CMK (cell line): ENCODE measurements around the gene CADM1.

Source experiments
- DNase-seq: peaks from one replicate; pipeline ENCODE4 v3.0.0-alpha.2; 2010; ENCODE audit warnings: low read depth

The CADM1 gene

DNA sequence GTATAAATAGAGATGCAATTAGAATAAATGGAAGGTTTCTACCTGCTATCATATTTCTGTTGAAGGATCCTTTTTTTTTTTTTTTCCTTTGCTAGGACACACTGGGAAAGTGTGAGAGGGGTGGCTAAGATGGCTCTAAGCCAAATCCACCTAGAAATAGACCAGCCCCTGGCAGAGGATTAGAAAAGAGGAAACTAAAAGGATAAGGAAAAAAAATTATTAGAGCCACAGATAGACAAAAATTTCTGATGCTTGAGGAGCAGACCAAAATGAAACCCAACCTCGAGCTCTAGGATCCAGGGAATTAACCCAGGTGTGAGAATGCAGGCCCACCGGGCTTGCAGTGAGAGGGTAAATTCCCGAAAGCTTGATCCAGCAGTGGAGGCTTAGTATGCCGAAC, 262.3 kb downstream of the CADM1 start:
- DNase-seq, result no peak

DNA sequence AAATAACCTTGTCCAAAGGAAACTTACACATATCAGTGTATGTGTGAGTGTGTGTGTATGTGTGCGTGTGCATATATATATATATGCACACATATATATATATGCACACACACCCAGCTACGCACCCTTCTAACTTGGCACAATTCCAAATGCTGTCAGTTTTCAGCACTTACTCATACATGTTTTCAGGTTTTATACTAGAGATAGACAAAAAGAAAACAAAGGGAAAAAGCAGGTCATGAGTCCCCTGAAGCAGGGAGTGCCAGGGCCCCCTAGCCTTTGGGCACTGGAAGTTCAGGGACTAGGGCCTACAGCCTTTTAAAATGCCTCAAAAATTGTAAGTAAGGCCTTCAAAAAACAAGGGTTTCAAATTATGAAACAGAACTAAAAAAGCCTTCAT, 265.4 kb downstream of the CADM1 start:
- no peak for DNase-seq

DNA sequence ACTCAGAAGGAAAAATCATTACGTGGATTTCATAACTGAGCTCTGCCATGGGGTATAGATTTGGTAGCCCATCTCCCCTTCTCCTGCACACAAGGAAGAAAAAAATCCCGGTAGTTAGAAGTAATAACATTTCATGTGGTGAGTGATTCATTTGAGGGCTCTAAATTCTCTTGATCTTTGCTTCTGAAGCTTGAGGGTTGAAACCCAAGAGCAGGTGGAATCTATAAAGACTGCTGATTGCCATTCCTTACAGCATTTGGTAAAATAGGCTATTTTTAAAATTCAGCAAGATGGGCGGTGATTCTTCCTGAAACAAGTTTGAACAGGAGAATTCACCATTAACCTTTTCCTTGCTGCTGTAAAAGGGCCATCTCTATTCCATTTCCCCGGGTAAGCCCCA, 266.1 kb downstream of the CADM1 start:
- DNase-seq, result no peak

DNA sequence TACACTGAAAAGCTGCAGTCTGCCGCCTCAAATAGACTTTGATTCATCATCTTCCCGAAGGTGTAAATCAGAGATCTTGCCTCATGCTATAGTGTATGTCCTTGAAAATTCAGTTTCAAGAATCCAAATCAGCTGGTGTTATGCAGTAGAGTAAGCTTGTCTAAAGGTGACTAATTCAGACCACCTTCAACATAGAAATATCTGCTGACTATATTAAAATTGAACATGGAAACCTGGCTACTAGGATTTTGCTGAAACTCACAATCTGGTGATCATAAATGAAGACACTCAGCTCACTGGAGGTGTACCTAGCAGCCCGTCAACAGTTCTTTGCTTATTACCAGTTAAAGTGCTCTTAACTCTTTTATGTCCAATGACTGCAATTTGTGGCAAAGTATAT, 266.6 kb downstream of the CADM1 start:
- no peak for DNase-seq

DNA sequence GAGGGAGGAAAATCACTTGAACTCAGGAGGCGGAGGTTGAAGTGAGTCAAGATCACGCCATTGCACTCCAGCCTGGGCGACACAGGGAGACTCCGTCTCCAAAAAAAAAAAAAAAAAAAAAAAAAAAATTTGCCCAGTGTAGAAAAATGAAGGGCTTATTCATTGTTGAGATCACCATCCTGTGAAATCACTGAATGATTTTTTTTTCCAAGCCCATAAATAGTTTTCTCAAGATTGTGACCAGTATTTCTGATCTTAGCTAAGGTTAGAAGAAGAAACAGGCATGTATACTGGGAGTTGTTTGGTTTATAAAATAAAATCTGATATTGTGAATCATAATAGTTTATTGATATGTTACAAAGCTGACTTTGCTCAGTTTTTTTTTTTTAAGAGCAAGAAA, 269.4 kb downstream of the CADM1 start:
- DNase-seq, result no peak

DNA sequence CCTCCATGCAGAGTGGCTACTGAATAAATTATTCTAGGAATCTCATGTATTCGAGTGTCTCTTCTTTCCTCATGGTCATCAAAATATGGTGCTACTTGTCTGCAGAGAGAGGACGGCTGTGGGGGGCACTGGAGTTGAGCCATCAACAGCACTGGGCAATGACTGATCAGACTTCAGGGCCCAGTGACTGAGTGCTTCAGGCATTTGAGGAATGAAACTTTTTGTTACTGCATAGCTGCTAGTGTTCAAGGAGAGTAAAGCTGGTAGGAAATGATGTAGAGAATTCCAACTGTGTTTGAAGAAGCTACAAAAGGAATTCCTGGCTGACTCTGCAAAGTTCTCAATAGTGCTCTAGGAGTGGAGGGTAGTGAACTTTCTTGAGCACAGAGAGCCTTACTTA, 277.7 kb downstream of the CADM1 start:
- DNase-seq, result no peak

DNA sequence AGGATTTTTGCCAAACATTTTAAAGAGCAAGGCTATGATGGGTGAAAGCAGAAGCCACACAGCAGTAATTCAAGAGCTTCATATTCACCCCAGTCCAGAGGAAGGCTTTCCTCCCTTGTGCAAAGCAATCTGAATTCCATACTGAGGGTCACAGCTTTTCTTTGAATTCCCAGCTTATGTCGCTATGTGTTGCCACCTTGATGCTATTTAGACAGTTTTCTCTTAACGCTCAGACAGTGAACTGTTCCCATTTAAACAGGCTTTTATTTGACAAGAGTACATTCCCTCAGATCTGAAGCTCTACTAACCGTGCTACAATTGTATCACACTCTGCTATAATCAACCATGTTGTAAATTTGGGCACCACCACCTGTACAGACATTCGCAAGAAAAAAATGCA, 279.7 kb downstream of the CADM1 start:
- no peak for DNase-seq

DNA sequence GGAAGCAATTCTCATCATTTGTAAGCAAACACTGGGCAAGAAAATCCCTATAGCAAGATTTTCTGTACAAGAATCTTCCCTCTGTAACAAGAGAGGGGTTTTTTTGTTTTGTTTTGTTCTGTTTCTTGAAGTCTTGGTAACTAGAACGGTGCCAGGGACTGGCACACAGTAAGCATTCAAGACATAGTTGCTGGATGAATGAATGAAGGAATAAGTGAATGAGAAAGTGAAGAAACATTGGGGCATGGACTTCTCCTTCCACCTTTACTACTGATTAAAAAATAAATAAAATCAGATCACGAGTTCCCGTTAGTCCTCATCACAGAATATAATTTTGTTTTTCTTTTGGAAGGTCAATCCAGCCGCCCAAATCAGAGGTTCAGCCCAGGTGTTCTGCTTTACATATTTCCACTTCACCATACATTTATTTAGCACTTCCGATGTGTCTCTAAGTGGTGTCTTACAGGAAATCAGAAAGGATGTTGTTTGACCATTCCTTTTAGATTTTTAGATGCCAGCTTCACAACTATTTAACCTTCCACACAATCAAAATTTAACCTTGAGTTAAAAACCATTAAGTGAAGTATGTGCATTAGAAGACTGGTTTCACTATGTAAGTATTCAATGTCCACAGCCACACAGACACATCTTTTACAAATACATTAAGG, 281.2 kb downstream of the CADM1 start:
- no peak for DNase-seq

DNA sequence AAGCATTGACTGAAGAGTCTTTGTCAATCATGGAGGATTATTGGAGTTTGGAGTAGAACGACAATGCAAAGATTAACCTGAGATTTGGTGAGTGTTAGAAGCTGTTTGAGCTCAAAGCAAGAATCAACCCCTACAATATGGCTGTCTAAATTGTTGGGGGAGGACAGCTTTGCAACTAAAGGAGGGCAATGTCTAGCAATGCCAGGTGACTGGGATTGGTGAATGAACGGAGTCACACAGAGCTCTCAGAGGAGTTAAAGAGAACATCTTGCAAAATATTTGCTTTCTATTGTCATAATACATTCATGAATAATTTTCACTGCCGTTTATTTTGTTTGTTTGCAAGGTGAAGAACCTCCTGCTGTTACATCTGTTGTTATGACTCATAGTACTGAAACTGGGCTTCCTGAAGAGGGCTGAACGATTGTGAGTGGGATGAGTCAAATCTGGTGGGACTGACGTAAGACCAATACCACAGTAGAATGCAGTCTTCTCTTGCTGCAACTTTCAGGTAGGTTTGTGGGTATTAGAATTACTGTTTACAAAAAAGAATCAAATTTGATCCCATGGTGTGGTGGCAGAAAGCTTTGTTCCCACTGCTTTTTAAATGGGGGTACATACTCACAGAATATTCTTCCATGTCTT, 281.9 kb downstream of the CADM1 start:
- DNase-seq, result no peak

DNA sequence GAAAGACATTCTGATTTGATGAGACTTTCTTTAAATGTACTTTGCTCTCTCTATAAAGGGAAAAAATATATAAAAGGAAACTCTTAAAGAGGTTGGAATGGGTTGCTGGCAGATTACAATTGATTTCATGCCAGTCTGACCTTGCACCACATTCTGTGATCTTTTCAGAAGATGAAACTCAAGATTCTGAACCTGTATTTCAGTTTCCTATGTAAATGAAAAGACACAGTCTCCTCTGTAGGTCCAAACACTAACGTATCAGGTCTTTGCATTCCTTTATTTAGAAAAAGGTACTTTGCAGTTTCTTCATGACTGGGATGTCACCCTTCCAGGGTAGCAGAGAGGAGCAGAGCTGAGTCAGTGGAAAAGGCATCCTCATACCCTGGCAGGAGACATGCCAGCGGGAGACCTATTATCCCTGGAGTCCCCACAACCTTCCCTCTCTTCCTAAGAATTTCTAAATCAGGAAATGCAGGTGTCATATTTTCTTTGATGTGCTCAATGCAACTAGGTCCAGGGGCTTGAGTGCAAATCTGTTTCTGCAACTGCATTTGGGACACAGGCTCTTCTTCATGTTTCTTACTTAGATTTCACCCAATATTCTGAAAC, 282.6 kb downstream of the CADM1 start:
- no peak for DNase-seq

DNA sequence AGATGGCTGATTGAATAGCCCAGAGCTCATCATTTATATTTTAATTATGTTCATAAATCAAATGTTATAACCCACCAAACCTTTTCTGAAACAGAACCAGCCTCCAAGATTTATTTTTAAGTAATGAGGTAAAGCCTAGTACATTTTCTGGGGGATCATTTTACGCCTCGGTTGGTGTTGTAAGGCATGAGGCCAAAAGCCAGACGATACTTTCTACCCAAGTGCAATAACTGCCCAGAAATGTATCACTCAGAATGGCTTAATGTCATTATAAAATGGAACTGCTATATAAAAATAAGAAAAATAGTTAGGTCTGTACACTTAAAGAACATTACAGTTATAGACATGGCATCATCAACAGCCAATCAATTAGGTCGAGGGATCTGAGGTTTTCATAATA, 283.3 kb downstream of the CADM1 start:
- no peak for DNase-seq

DNA sequence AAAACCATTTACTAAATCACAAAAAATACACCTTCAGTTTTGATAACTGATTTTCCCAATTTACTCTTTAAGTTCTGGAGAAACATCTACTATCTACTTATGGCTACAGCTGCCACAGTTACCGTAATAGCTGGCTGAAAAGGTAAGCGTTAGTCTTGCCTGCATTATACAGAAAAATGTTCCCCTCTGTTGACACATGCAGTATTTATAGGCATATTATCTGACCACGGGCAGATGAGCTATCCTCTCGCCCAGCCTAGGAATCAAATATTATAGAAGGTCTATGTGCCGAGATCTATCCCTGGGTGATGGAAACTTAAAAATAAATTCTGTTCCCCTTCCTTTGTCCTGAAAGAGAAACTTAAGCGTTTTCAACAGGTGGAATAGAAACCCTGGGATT, 283.8 kb downstream of the CADM1 start:
- no peak for DNase-seq

DNA sequence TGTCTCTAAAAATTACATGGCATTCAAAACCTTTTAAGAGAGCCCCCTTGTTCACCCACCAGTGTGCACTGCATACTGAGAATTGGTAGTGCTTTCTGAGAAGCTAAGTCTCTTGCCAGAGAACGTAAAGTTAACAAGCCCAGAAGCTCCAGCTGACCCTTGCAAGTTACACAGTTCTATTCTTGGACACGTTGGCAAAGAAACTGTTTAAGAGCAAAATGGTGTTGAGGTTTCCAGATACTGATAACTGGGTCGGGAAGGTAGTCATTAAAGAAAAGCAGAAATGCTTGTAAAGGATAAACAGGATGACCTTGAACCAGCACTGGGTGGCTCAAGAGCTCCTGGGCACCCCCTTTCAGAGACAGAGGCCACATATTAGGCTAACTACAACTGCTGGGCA, 284.8 kb downstream of the CADM1 start:
- DNase-seq, result no peak

DNA sequence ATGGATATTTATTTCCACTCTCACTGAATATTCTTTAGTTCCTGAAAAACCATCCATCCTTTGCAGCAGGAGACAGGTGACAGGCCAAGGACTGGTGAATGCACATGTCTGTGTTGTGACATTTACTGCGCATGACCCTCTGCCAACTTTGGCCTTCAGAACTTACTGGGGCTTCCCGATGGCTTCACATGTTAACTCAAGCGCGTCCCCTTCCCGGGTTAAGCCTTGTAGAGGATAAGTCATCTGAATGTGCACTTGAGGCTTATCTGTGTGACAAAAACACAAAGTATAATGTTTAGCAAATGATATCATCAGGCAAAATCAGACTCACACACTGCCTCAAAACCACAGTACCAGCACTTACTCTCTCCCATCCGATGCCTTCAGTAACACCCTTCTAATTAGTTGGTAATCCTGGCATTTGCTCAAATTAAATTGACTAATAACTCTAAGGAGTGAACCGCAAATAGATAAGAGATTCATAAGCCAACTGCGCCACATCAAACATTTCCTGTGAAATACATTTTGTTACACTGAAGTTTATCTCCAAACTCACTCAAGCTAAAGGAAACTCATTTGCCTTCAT, 286.4 kb downstream of the CADM1 start:
- DNase-seq, result no peak

DNA sequence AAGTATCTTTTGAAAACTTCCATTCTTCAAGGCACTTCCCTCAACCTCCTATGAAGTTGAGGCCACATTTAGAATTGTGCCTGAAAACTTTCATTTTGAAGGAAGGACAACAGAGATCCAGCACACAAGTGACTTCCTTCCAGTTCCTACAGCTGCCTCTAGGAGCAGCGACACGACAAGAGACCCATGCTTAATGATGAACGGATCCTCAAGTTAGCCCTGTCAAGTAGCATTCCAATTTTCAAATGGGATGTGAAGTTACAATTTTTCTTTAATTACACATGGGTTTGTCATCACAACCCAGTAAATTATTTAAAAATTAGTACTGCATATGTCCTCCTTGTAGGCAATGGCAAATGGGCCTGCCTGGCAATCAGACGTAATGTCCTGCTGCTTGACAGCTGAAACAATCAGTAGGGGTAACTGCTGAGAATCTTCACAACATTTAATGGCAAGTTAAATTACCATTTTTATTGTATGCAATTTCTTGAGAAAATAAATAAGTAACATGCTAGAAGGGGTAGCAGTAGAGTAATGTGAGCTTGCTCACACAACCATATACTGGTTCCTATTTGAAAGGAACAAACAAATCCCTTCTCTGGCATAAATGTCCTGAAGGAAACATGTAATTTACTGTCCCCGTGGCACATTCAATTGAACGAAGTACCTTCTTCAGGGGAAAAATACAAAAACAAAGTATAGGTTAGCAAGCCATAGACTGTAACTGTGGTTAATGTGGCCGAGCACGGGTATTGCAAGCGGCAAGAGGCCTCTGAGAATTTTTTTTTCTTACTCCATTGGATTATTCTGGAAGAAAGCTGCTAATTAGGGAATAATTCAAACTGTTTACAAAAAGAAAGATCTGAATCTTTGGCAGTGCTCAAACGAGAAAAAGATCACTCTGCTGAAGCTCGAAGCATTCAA, 288.3 kb downstream of the CADM1 start:
- no peak for DNase-seq

DNA sequence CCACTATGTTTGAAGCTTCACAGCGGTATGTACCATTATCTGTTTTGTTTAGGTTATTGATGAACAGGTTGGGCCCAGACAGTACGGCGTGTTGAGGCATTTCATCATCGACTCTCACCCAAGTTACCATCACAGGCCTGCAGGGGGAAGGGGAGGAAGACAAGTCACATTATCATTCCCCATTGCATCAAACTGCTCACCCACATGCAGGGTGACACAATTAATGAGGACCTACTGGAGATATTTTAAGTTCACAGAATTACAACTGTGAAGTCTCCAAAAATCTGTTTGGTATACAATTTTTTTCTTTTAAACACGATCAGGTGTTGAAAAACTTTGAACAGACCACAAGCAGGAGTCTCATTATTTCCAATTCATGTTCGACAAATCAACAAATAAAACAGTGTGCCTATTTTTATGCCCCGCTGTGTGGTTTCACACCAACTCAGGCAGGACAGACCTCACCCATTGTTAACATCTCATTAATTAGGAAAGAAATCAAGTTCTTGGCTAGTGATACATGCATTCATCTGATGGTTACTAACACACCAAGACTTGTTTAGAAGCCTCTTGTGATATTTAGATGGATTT, 289.5 kb downstream of the CADM1 start:
- no peak for DNase-seq

DNA sequence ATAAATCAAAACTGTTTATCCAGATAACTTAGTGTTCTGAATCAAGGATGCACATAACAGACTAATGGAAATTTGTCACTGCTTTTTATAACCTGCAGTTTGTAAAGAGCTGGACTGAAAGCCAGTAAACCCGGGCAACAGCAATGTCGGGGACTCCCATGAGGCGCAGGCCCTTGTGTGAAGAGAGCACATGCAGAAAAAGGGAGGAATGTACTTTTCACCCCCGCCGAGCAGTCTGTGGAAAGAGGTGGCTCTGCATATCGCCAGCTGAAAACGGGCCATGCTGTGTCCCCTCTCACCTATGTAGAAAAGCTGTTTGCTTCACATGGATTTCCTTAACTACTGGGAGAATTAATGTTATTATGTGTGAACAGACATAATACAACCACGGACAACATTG, 291.2 kb downstream of the CADM1 start:
- no peak for DNase-seq

DNA sequence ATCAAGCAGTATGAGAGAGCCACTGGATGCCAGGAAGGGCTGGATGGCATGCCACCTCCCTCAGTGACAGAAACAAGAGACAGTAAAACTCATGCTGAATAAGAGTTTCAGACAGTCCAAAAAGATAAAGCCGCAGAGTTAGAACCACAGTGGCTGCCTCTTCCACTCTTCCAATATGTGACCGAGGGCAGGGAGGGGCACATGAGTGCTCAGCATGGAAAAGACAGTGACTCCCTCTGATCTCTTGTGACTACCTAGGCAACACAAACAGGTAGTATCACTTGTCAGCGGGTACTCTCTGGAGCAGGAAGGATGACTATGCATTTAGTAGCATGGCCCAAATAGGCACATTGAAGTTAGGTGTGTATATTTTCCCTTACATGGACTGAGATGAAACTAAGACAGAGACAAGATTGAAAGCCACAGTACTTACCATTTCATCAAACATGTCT, 295.4 kb downstream of the CADM1 start:
- DNase-seq, result no peak

DNA sequence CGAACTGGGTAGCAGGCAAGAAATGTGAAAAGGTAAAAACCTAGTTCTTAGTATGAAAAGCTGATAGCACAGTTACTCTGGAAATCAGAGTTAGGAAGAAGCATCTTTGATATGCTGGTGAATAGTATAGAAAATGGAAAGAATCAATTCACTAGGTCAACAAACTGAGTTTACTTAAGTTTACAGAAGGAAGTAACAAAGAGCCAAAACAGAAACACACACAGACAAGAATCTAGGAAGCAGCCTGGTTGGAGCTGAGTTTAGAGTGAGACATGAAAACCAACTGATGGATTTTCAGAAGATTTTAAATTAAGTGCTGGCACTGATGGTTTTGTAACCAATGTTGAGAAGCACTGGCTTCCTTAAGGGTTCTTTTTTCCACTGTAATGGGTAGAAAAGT, 296.3 kb downstream of the CADM1 start:
- DNase-seq, result no peak

DNA sequence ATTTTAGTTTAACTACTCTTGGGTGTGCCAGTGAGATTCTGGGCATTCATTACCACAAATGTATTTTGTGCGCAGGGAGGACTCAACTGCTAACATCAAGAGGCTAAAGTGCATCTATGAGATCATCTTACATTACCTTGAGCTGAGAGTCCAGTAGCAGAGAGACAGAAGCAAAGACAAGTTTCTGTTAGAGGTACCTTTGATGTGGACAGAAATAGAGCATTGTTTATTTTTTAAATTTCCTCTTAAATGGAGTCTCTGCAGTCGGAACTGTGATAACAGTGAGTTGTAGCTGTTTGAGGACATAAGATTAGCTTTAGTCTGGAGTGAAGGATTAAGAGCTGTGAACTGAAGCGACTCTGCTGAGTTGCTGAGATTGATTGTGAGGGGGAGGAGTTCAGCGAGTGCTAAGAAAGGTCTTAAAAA, 297.0 kb downstream of the CADM1 start:
- no peak for DNase-seq

DNA sequence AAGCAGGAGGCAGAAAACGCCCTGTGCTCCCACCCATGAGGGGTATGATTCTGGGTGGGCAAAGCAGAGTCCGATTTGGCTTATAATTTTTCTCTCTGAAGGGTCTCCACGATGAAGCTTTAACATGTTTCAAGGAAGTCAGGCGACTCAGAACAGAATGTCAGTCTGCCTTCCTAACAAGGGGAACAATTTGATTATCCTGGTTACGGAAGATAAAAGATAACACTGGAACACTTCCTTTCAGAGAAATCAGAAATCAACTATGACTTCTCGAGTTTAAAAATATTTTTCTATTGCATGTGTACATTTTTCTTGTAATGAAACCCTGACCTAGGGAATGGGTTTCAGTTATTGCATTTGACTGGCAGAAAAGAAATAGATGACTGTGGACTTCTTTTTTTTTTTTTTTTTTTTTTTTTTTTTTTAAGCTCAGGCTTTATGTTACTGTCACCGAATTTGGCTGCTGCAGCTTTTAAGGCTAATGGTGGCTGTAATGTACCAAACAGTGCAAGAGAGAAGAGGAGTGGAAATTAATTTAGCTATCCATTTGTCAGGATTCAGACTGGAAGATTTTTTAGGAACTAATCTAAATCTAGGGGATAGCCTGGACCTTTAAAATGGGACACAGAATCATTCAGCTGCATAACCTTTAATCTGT, 297.7 kb downstream of the CADM1 start:
- no peak for DNase-seq
